ENCODE results near the gene CLDN4. TPM values are rescaled to one million over a fixed set of nuclear protein-coding genes. Genes with fewer than 3 reads are reported as not detected.
"Not testable (repeated sequence)": the region's sequence is repeated elsewhere in the genome, so short reads cannot be mapped to it uniquely, and the experiment has no call there.

The CLDN4 gene
- total and polyA plus RNA-seq, 4 donors, result 0.19 to 16.9 (median 0.76) TPM

DNA sequence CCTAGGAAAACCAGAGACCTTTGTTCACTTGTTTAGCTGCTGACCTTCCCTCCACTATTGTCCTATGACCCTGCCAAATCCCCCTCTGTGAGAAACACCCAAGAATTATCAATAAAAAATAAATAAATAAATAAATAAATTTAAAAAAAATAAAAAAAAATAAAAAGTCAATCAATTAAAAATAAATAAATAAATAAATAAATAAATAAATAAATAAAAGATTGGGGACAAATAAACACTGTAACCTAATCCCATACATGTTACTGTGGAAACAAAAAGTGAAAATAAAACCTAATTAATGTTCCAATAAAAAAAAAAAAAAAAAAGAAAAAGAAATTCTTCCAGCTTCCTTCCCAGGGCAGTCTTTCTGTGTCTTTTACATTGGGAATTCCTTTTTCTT, 6.4 kb downstream of the CLDN4 start:
- ATAC-seq (ENCODE audit: low FRiP score); H3K4me1 ChIP-seq (ENCODE audit: control insufficient read depth in 1 of 2, insufficient read depth in 2 of 2, low read length in 2 of 2); DNase-seq; H3K36me3 ChIP-seq (ENCODE audit: control insufficient read depth in 1 of 2, insufficient read depth in 2 of 2, low read length in 1 of 2); H3K27ac ChIP-seq (ENCODE audit: low read depth in 1 of 2, low read length in 2 of 2); H3K27me3 ChIP-seq (ENCODE audit: control insufficient read depth in 1 of 2, insufficient read depth in 2 of 2, low read length in 1 of 2); H3K4me3 ChIP-seq (ENCODE audit: low read length in 2 of 2); H3K9me3 ChIP-seq (ENCODE audit: control insufficient read depth, low read length); intact Hi-C loops (cut with DNase I): not testable (repeated sequence)

DNA sequence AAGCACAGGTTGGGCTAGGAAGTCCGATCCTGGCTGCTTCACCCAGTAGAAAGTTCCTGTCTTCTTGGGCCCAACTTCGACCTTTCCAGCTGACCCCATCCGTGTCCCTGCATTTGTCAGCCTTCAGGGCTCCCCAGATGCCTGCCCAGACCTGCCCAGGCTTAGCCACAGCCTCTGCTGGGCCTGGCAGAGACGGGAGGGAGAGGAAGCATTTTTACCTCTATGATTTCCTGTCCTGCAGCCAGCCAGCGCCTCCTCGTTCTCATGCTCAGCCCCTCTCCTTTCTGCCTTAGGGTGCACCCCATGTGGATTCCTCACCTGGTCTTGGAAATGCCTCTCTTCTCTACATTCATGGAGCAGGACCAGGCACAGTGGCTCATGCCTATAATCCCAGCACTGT, 7.8 kb downstream of the CLDN4 start:
- Histone ChIP-seq H3K4me3 (ENCODE audit: low read length in 2 of 2) (no peak overlapping the region), H3K4me1 (ENCODE audit: control insufficient read depth in 1 of 2, insufficient read depth in 2 of 2, low read length in 2 of 2) (no peaks in the 10 kb centered on the region), H3K9me3 (ENCODE audit: control insufficient read depth, low read length) (no peaks in the 10 kb centered on the region), H3K27me3 (ENCODE audit: control insufficient read depth in 1 of 2, insufficient read depth in 2 of 2, low read length in 1 of 2) (no peaks in the 10 kb centered on the region), H3K27ac (ENCODE audit: low read depth in 1 of 2, low read length in 2 of 2) (no peak overlapping the region), H3K36me3 (ENCODE audit: control insufficient read depth in 1 of 2, insufficient read depth in 2 of 2, low read length in 1 of 2) (no peaks in the 10 kb centered on the region)
- intact Hi-C loops (cut with DNase I), result no loop called here
- 76 to 80% methylated on average over 6 of the region's 6 CpGs for WGBS, 2 donors
- DNase-seq, result no peak
- ATAC-seq (ENCODE audit: low FRiP score), result no peak

DNA sequence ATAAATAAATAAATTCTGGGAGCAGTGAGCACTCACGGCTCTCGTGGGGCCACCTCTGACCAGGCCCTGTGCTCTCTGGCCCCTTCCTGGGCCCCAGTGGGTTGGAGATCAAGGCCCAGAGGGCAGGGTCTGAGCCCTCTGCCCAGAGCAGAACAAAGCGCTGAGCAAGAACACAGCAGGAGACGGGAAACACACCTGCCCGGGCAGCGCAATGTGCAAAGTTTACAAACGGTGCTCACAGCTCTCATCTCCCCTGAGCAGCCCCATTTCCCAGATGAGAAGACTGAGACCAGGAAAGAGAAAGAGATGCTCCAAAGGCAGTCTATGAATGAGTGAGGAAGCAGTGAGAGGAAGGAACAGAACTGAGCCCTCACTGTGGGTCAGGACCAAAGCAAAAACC, 8.5 kb downstream of the CLDN4 start:
- no peaks in the 10 kb centered on the region for H3K27me3 ChIP-seq (ENCODE audit: control insufficient read depth in 1 of 2, insufficient read depth in 2 of 2, low read length in 1 of 2)
- WGBS, 2 donors, result 94 to 97% methylated on average over 7 of the region's 7 CpGs
- DNase-seq (no peak), ATAC-seq (ENCODE audit: low FRiP score) (no peak)
- no peaks in the 10 kb centered on the region for H3K36me3 ChIP-seq (ENCODE audit: control insufficient read depth in 1 of 2, insufficient read depth in 2 of 2, low read length in 1 of 2)
- no peaks in the 10 kb centered on the region for H3K4me1 ChIP-seq (ENCODE audit: control insufficient read depth in 1 of 2, insufficient read depth in 2 of 2, low read length in 2 of 2)
- H3K9me3 ChIP-seq (ENCODE audit: control insufficient read depth, low read length), result no peaks in the 10 kb centered on the region
- intact Hi-C loops (cut with DNase I), result no loop called here
- H3K4me3 ChIP-seq (ENCODE audit: low read length in 2 of 2), result no peak overlapping the region
- no peak overlapping the region for H3K27ac ChIP-seq (ENCODE audit: low read depth in 1 of 2, low read length in 2 of 2)

DNA sequence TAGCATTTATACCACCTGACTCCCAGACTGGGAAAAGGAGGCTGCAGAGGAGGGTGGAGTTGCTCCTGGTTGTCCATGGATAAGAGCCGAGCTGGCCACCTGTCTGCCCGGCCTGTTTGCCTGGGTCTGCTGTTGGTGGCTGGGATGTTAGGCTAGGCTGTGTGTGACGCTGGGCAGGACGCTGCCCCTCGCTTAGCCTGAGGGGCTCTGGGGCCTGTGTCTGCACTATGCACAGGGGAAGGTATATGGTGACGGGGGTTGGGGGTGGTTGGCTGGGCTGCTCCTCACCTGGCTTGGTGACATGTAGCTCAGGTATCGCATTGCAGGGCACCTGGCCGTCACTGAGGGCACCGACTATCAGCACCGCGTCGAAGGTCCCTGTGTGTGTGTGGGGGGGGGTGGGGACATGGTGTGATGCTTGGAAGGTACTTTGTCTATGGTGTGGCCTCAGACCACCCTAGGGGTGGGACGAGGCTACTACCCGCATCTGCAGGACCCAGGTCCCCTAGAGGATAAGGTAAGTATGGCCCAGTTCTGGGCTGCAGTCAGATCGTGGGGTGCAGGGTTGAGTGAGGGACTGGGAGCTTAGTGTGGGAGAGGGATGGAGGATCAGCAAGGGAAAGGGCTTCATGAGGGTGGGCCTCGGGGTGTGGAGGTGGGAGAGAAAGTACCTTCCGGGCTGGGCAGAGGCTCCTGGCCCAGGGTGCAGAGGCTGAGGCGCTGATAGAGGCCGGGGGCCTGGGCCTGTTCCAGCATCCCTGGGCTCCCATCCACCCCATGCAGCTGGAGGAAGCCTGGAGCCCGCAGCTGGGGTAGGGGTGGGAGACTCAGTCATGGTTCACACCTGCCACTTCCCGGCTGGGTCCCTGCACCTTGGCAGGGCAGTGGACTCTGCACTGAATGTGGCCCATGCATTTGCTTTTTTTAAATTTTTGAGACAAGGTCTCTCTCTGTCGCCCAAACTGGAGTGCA, 9.2 kb downstream of the CLDN4 start:
- Histone ChIP-seq H3K36me3 (ENCODE audit: control insufficient read depth in 1 of 2, insufficient read depth in 2 of 2, low read length in 1 of 2) (no peaks in the 10 kb centered on the region), H3K4me1 (ENCODE audit: control insufficient read depth in 1 of 2, insufficient read depth in 2 of 2, low read length in 2 of 2) (no peaks in the 10 kb centered on the region), H3K27ac (ENCODE audit: low read depth in 1 of 2, low read length in 2 of 2) (no peak overlapping the region), H3K4me3 (ENCODE audit: low read length in 2 of 2) (no peak overlapping the region), H3K27me3 (ENCODE audit: control insufficient read depth in 1 of 2, insufficient read depth in 2 of 2, low read length in 1 of 2) (no peaks in the 10 kb centered on the region), H3K9me3 (ENCODE audit: control insufficient read depth, low read length) (no peaks in the 10 kb centered on the region)
- peak; percentile 42 for ATAC-seq (ENCODE audit: low FRiP score)
- DNase-seq, result no peak
- intact Hi-C loops (cut with DNase I), result loop anchor here in 1 of 2 donors (5.0 kb wide), 1 partner anchor 98 kb away; no protein-coding TSS in a partner anchor
- WGBS, 2 donors, result 92 to 93% methylated on average over 22 of the region's 22 CpGs

DNA sequence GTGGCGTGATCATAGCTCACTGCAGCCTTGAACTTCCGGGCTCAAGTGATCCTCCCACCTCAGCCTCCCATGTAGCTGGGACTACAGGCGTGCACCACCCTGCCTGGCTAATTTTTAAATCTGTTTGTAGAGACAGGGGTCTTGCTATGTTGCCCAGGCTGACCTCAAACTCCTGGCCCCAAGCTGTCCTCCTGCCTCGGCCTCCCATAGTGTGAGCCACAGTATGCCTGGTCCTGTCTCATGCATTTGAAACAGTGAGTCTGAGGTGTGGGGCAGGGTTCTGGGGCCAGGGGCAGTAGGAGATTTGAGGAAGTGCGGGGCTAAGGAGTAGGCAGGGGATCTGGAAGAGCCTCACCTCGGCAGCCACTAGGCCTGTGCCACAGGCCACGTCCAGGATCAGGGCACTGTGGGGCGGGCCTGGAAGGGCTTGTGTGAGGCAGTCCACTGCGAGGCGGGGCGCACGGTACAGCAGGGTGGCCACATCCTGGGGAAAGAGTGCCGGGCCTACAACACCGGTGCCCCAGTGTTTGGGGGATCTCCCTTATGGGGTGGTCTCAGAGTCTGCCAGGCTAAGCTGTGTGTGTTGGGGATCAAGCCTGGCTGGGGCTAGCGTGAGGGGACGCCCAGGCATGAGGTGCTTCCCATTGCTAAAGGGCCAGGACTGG, 10.1 kb downstream of the CLDN4 start:
- H3K9me3 ChIP-seq (ENCODE audit: control insufficient read depth, low read length), result no peaks in the 10 kb centered on the region
- H3K4me3 ChIP-seq (ENCODE audit: low read length in 2 of 2), result no peak overlapping the region
- H3K36me3 ChIP-seq (ENCODE audit: control insufficient read depth in 1 of 2, insufficient read depth in 2 of 2, low read length in 1 of 2), result no peaks in the 10 kb centered on the region
- DNase-seq (no peak), ATAC-seq (ENCODE audit: low FRiP score) (no peak)
- intact Hi-C loops (cut with DNase I), result loop anchor here in 1 of 2 donors (5.0 kb wide), 1 partner anchor 99 kb away; no protein-coding TSS in a partner anchor
- H3K4me1 ChIP-seq (ENCODE audit: control insufficient read depth in 1 of 2, insufficient read depth in 2 of 2, low read length in 2 of 2), result no peaks in the 10 kb centered on the region
- no peak overlapping the region for H3K27ac ChIP-seq (ENCODE audit: low read depth in 1 of 2, low read length in 2 of 2)
- WGBS, 2 donors, result 96 to 98% methylated on average over 16 of the region's 16 CpGs
- no peaks in the 10 kb centered on the region for H3K27me3 ChIP-seq (ENCODE audit: control insufficient read depth in 1 of 2, insufficient read depth in 2 of 2, low read length in 1 of 2)

DNA sequence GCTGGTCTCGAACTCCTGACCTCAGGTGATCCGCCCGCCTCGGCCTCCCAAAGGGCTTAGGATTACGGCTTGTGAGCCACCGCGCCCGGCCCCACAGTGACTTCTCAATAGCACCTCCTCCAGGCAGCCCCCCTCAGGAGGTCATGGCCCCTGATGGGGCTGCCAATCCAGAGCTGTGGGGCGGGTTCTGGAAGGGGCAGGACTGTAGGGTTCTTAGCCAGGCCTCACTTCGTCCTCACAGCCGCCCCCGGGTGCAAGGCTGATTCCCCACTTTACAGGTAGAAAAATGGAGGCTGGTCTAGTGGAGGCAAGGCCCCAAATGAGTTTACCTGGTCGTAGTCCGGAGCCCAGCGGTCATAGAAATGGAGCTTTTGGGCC, 10.9 kb downstream of the CLDN4 start:
- intact Hi-C loops (cut with DNase I), result loop anchor here in 1 of 2 donors (5.0 kb wide), 1 partner anchor 99 kb away; no protein-coding TSS in a partner anchor
- Histone ChIP-seq H3K27ac (ENCODE audit: low read depth in 1 of 2, low read length in 2 of 2) (no peak overlapping the region), H3K9me3 (ENCODE audit: control insufficient read depth, low read length) (no peaks in the 10 kb centered on the region), H3K4me3 (ENCODE audit: low read length in 2 of 2) (peak overlapping the region in 1 of 2 donors; percentile 34), H3K27me3 (ENCODE audit: control insufficient read depth in 1 of 2, insufficient read depth in 2 of 2, low read length in 1 of 2) (no peaks in the 10 kb centered on the region), H3K4me1 (ENCODE audit: control insufficient read depth in 1 of 2, insufficient read depth in 2 of 2, low read length in 2 of 2) (no peaks in the 10 kb centered on the region), H3K36me3 (ENCODE audit: control insufficient read depth in 1 of 2, insufficient read depth in 2 of 2, low read length in 1 of 2) (no peaks in the 10 kb centered on the region)
- ATAC-seq (ENCODE audit: low FRiP score), result peak; percentile 5
- no peak for DNase-seq
- 50 to 56% methylated on average over 15 of the region's 15 CpGs for whole genome bisulfite sequencing, 2 donors

DNA sequence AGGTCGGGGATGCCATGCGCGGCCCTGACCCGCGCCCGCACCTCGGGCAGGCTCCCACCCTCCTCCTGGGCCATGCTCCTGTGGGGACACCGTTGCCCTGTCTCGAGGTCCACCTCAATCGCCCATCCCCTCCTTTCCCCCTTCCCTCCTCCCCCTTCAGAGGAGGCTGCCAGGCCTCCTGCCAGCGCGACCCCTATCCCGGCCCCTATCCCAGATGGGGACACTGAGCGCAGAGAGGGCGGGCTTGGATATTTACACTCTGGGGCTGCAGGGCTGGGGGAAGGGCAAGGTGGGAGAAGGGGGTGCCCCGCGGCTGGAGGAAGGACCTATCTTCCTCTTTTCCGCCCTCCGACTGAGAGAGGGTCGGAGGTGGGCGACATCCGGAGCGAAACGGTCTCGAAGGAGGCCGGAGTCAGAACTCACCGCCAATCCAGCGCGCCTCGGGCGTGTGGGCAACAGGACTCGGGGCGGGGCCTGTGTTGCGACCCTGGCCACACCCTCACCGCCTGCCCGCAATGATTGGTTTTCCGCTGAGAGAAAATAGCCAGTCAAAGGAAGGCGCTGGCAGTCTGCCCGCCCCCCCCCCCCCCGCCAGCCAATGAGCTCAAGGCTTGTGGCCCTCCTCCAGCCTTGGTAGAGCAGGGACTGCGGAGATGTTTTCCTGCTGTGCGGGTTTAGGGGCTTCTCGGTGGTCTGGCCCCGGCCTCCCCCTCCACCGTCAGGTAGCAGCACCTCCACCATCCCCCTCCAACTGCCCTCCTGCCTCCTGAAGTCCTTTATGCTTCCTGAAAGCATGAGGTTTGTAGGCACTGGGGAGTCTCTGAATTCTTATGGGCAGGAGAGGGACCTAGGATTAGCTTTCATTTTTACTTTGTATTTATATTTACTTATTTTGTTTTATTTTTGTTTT, 11.5 kb downstream of the CLDN4 start, which contains the start of gene METTL27:
Gene METTL27 (minus strand): TSS at position 450 of the 910 bp plus-strand sequence. CDS start 376 bp downstream, at position 74.
- WGBS, 2 donors, result 2 to 4% methylated on average over 39 to 44 of the region's 45 CpGs
- peak; percentile 94 for ATAC-seq (ENCODE audit: low FRiP score)
- peak within 1 kb of the TSS; percentile 45 to 74 for H3K4me3 ChIP-seq (ENCODE audit: low read length in 2 of 2)
- H3K9me3 ChIP-seq (ENCODE audit: control insufficient read depth, low read length), result no peaks in the 10 kb centered on the region
- peak within 1 kb of the TSS in 1 of 2 donors; percentile 37 for H3K27ac ChIP-seq (ENCODE audit: low read depth in 1 of 2, low read length in 2 of 2)
- no peaks in the 10 kb centered on the region for H3K4me1 ChIP-seq (ENCODE audit: control insufficient read depth in 1 of 2, insufficient read depth in 2 of 2, low read length in 2 of 2)
- intact Hi-C loops (cut with DNase I), result loop anchor here in 1 of 2 donors (5.0 kb wide), 1 partner anchor 100 kb away; no protein-coding TSS in a partner anchor
- DNase-seq, result peak; percentile 96
- no peaks in the 10 kb centered on the region for H3K36me3 ChIP-seq (ENCODE audit: control insufficient read depth in 1 of 2, insufficient read depth in 2 of 2, low read length in 1 of 2)
- H3K27me3 ChIP-seq (ENCODE audit: control insufficient read depth in 1 of 2, insufficient read depth in 2 of 2, low read length in 1 of 2), result no peaks in the 10 kb centered on the region

DNA sequence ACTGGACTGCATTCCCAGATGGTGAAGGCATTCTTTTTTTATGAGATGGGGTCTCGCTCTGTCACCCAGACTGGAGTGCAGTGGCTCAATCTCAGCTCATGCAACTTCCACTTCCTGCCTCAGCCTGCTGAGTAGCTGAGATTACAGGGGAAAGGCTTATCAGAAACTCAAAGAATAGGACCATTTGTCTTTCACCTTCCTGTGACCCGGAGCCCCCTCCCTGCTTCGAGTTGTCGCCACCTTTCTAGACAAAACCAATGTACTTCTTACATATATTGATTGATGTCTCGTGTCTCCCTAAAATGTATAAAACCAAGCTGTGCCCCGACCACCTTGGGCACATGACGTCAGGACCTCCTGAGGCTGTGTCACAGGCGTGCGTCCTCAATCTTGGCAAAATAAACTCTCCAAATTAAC, 13.3 kb downstream of the CLDN4 start:
- Histone ChIP-seq H3K27ac (ENCODE audit: low read depth in 1 of 2, low read length in 2 of 2) (no peak overlapping the region), H3K4me3 (ENCODE audit: low read length in 2 of 2) (no peak overlapping the region), H3K36me3 (ENCODE audit: control insufficient read depth in 1 of 2, insufficient read depth in 2 of 2, low read length in 1 of 2) (no peaks in the 10 kb centered on the region), H3K27me3 (ENCODE audit: control insufficient read depth in 1 of 2, insufficient read depth in 2 of 2, low read length in 1 of 2) (no peaks in the 10 kb centered on the region), H3K9me3 (ENCODE audit: control insufficient read depth, low read length) (no peaks in the 10 kb centered on the region), H3K4me1 (ENCODE audit: control insufficient read depth in 1 of 2, insufficient read depth in 2 of 2, low read length in 2 of 2) (no peaks in the 10 kb centered on the region)
- intact Hi-C loops (cut with DNase I), result loop anchor here in 1 of 2 donors (5.0 kb wide), 1 partner anchor 102 kb away; no protein-coding TSS in a partner anchor
- no peak for ATAC-seq (ENCODE audit: low FRiP score)
- no peak for DNase-seq
- 56% methylated on average over 9 of the region's 9 CpGs for WGBS, 2 donors
